ENCODE measurements around the gene IFIT1B. TPM values are rescaled to one million over a fixed set of nuclear protein-coding genes. Genes with fewer than 3 reads are reported as not detected.
A peak's percentile ranks its signal among the peaks of the same experiment; 100 is the strongest.

IFIT1B gene
- total RNA-seq, 1 donor from 2014 or later = not detected

GRCh38 chr10:89419548-89419947 lies 41.7 kb downstream of the IFIT1B start:
- no peak for DNase-seq
- intact Hi-C loops (cut with DNase I) = no loop called here

DNA sequence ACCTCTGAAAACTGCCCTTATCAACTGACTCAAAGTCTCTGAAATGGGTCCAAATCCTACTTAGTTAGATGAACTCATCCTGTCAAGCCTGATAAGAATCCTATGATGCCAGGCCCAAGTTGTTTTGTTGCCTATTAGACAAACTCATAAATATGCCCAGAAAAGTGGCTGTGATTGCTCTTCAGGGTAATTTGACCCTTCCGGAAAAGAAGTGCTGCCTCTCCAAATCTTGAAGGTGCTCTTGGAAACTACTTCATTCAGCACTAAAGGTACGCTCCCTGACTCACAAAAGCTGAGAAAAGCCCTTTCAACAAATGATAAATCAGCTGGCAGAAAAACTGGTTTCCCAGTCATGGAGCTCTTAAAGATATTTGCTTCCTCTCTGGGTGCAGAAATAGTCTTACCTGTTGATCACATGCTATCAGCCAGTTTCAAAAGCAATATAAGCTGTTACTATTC lies 43.2 kb downstream of the IFIT1B start:
- Histone ChIP-seq H3K36me3 (peaks cover 19% of the 10 kb centered on the region), H3K27ac (no peak overlapping the region), H3K27me3 (no peaks in the 10 kb centered on the region), H3K4me1 (peaks cover 31% of the 10 kb centered on the region), H3K4me3 (no peak overlapping the region), H3K9me3 (no peaks in the 10 kb centered on the region)
- DNase-seq = no peak
- TF ChIP-seq, protein P1, sequence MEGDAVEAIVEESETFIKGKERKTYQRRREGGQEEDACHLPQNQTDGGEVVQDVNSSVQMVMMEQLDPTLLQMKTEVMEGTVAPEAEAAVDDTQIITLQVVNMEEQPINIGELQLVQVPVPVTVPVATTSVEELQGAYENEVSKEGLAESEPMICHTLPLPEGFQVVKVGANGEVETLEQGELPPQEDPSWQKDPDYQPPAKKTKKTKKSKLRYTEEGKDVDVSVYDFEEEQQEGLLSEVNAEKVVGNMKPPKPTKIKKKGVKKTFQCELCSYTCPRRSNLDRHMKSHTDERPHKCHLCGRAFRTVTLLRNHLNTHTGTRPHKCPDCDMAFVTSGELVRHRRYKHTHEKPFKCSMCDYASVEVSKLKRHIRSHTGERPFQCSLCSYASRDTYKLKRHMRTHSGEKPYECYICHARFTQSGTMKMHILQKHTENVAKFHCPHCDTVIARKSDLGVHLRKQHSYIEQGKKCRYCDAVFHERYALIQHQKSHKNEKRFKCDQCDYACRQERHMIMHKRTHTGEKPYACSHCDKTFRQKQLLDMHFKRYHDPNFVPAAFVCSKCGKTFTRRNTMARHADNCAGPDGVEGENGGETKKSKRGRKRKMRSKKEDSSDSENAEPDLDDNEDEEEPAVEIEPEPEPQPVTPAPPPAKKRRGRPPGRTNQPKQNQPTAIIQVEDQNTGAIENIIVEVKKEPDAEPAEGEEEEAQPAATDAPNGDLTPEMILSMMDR (IDR thresholded peaks at IDR 0.05) = no peak
- intact Hi-C loops (cut with DNase I) = no loop called here
- peak; percentile 84 for ATAC-seq

More at GRCh38 chr10:89419548-89419947, 41.7 kb downstream of the IFIT1B start:
- no peaks in the 10 kb centered on the region for H3K27me3 ChIP-seq
- H3K36me3 ChIP-seq = peaks cover 19% of the 10 kb centered on the region
- peak overlapping the region; percentile 11 for H3K4me3 ChIP-seq
- TF ChIP-seq, protein P1 (IDR thresholded peaks at IDR 0.05) = peak; percentile 45
- no peak overlapping the region for H3K27ac ChIP-seq
- H3K4me1 ChIP-seq = peaks cover 40% of the 10 kb centered on the region
- ATAC-seq = no peak
- H3K9me3 ChIP-seq = no peaks in the 10 kb centered on the region

- Histone ChIP-seq H3K4me3 (no peak overlapping the region), H3K4me1 (peaks cover 9% of the 10 kb centered on the region), H3K36me3 (peaks cover 9% of the 10 kb centered on the region), H3K27me3 (no peaks in the 10 kb centered on the region), H3K27ac (no peak overlapping the region), H3K9me3 (no peaks in the 10 kb centered on the region)
- DNase-seq (no peak), ATAC-seq (no peak)
- intact Hi-C loops (cut with DNase I) = loop anchor here (5.0 kb wide), 1 partner anchor 137 kb away; no protein-coding TSS in a partner anchor
- TF ChIP-seq, protein P1 (IDR thresholded peaks at IDR 0.05) = no peak
These were observed 47.1 kb downstream of the IFIT1B start for GRCh38 chr10:89425000-89425399.

- Histone ChIP-seq H3K9me3 (no peaks in the 10 kb centered on the region), H3K4me1 (no peaks in the 10 kb centered on the region), H3K27me3 (no peaks in the 10 kb centered on the region), H3K4me3 (no peak overlapping the region), H3K36me3 (no peaks in the 10 kb centered on the region), H3K27ac (no peak overlapping the region)
- intact Hi-C loops (cut with DNase I) = loop anchor here (5.0 kb wide), 1 partner anchor 136 kb away; no protein-coding TSS in a partner anchor
- TF ChIP-seq, protein P1 (IDR thresholded peaks at IDR 0.05) = peak; percentile 81
- DNase-seq (no peak), ATAC-seq (peak; percentile 89)
These were observed 48.5 kb downstream of the IFIT1B start for GRCh38 chr10:89426230-89426868.

- intact Hi-C loops (cut with DNase I) = loop anchor here (5.0 kb wide), 1 partner anchor 135 kb away; no protein-coding TSS in a partner anchor
- Histone ChIP-seq H3K27me3 (no peaks in the 10 kb centered on the region), H3K4me1 (no peaks in the 10 kb centered on the region), H3K9me3 (no peaks in the 10 kb centered on the region), H3K27ac (no peak overlapping the region), H3K4me3 (no peak overlapping the region), H3K36me3 (no peaks in the 10 kb centered on the region)
- no peak for DNase-seq
- TF ChIP-seq, protein P1 (IDR thresholded peaks at IDR 0.05) = no peak
- ATAC-seq = no peak
These were observed 49.8 kb downstream of the IFIT1B start for GRCh38 chr10:89427629-89428028.
